HG03354 (cell line): ENCODE results near the gene KRT74.

Experiments
- ATAC-seq: cut with Tn5 transposase; IDR thresholded peaks from one replicate; pipeline ENCODE4 v1.9.1; 2021; ENCODE audit warnings: mild to moderate bottlenecking; ENCODE audit not compliant: unreplicated experiment, poor library complexity, severe bottlenecking

Gene KRT74

DNA sequence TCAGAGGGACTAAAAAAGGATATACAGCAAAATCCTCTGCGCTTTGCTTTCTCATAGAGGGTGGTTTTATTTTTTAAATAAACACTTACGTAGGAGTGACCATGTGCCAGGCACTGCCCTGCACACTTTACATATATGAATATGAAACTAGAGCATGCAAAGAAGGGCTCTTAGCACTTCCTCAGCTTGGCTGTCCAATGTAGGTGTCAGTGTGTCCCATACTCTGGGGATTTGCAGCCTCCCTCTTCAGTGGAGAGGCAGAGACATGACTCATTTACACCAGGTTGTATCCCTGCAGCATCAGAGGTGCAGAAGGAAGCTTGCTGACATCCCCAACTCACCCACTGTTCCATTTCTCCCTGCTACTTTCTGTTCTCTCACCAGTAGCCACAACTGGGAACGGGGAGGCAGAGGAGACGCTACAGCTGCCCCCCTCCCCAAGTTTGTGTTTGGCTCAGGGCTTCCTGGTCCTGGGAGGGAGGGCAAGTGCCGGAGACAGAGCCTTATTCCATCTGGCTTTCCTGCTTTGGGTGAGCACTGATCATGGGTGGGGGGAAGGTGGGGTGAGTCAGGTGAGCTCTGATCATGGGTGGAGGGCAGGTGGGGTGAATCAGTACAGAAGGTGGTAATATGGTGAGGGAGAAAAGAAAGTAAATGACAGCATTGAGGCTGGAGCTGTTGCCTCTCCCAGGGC, 48.6 kb downstream of the KRT74 start:
- ATAC-seq: no peak

DNA sequence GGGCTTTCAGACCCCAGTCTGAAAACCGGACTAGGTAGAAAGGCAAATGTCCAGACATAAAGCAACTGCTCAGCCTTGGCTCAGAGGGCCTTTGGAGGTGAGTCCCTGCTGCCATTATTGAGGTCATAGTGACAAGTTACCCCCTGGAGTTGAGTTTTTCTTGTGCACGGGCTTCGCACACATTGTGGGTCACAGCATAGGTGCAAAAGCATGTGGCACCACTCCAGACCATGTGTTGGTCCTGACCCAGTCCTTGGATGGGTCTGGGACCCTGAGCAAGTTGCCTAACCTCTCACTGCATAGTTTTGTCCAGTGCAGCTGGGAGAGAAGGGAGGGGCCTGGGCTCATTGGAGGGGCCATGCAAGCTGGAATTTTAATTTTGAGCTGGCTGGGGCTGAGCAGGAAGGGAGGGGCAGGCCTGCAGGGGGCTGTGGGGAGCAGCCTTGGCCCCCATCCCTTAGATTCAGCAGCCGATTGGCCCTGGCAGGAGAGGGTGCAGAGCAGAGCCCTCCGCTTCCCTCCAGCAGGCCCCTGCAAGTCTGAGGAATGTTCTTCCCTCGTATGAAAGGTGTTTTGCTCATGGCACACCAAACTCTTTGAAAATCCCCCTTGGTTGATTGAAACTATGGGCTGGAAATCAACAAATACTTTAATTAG, 49.3 kb downstream of the KRT74 start:
- no peak for ATAC-seq

DNA sequence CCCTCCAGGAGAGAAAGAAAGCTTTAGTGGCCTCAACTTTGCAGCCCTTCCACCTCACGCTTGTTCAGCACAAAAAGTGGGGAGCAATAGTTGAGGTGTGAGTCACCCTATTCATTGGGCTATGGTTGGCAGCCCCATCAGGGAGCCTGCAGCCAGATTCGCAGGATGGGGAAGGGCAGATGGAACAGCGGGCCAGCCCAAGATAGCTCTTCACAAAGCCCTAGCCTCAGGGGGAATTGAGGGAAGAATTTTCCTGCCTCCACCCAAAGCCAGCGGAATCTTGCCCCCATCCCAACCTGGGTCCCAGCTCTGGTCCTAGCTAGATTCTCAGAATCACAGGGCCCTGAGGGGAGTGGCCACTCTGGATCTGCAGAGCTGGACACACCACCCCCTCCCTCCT, 49.8 kb downstream of the KRT74 start:
- no peak for ATAC-seq

DNA sequence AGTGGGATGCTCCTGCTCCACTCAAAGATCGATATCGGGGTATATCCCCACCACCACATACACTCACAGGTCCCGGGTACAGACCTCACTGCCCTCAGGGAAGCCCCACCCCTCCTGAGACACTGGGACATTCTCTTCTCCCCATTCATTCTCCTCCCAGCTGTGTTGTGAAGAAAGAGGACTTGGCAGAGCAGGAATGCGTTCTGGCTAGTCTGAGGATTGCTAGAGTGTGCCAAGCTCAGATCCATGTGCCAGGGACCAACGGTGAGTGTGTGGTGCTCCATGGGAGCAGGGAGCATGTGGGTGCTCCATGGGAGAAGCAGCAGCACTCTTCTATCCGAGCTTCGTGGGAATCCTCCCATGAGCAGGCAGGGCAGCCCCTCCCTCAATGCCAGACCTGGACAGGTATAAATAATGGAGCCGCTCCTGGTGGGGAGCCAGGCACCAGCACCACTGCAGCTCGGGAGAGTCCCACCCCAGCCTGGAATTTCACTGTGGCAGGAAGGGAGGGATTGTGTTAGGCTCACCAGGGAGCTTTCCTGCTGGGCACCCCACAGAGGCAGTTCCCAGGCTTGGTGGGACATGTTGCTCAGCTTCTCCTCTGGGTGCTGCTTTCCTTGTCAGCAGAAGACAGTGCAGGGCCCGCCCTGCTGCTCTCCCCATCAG, 51.2 kb downstream of the KRT74 start:
- no peak for ATAC-seq

DNA sequence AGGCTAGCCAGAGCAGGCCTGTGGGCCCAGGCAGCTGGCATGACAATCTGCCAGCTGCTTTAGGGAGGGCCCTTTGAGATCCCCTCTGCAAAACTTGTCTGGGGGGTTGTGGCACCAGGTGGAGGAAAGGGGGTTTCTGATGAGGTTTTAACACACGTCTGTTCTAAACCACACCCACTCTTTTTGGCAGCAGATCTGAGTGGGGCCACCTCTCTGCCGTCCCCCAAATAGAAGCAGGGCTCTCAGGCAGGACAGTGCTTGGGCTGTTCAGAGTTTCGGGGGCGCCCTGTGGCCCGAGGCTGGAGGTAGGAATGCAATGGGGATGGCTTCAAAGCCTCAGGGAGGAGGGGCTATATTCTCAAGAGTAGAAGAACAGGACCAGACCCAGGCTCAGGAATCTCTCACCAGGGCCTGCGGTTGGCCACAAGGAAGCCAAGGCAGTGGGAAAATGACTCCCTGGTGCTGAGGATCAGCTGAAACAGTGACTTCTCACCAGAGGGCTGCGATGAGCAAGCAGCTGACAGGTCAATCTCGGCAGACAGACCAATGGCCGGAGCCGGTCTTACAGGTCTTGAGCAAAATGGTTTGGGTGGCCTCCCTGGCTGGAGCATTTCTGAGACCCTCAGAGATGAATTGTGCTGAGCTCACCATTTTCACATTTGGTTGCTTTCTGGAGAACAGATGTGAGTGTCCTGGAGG, 51.9 kb downstream of the KRT74 start:
- no peak for ATAC-seq

DNA sequence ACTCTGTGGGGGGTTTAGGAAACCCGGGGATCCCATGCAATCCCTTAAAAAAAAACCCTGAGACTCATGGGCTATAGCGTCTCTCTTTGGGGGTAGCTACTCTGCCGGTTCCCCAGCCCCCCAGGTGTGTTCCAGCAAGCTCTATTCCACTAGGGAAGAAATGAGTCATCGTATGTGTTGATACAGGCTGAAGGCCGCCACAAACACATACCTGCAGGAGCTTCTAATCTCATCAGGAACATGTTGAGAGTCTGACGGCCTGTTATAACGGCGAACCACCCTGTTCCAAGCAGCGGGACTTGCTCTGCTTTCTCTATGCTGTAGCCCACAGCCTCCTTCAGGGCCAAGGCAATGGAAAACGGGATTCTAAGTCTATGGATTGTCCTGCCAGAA, 52.5 kb downstream of the KRT74 start:
- no peak for ATAC-seq

DNA sequence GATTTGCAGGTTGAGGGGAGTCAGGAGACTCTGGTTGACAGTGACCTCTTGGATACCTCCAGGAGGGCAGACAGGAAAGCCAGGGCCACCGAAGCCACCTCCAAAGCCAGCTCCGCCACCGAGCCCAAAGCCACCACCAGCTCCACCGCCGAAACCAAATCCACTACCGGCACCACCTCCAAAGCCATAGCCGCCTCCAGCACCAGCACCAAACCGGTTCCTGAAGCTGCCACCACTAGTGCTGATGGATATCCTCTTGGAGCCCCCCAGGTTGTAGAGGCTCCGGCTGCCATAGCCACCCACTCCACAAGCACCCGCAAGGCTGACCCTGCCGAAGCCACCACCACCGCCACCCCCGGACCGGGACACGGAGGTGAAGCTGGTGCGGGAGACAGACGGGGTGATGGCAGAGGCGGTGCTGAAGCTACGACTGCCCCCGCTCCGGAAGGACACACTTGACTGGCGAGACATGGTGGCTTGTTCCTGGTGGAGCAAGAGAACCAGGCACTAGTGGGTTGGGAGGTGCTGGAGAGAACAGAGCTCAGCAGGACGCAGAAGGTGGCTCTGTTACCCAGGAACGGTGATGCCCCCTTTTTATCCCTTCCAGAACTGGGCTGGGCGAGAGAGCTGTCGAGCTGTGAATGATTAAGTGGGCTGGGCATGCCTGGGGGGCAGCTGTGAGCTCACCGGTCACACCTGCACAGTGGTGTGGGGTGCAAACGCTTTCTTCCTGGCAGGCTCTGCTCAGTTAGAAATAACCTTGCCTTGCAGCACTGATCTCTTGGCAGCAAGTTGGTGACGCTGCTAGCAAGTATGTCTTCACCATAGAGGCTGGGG, 53.6 kb downstream of the KRT74 start, which contains the start of gene KRT5:
TSS of gene KRT5 (minus strand) at position 569 of the 837 bp plus-strand sequence. CDS start at position 471, 98 bp downstream.
- no peak for ATAC-seq

DNA sequence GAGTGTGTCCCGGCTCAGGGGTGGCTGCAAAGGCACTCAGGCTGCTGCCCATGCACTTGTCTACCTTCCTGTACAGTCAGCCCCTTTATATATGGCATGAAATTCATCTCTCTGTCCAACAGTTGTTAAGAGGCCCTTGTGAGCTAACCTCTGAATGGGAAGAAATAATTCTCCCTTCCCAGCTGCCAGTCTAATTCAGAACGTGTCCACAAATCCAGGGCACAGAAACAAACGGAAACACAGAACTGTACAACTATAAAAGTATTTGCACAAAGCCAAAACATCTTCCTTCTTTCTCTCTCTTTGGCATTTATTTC, 54.3 kb downstream of the KRT74 start:
- ATAC-seq: no peak

DNA sequence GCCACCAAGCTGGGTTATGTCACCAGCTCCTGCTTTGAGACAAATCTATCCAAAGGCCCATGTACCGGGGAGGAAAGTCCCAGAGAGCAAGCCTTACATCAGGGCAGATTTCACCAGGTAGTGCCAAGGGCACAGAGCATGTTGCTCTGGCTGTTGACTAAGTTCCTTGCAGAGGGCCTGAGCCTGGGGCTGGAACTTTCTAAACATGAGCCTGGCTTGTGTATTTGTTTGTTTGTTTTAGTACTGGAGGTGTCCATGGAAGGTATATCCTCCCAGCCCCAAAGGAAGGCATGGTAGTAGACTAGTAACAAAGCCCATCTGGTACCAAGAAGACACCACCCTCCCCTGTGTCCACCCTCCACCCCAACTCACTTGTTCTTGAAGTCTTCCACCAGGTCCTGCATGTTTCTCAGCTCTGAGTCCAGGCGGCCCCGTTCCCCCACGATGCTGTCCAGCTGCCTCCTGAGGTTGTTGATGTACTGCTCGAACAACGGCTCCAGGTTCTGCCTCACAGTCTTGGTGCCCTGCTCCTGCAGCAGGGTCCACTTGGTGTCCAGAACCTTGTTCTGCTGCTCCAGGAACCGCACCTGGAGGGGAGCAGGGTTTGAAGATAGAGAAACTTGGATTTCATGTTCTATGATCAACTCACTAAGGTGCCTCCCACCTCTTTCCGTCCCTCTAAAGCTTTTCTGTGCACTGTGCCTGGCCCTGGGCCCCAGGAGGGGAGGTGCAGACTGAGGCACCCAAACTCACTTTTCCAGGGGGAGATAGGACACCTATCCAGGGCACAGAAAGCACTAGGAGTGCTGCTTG, 54.9 kb downstream of the KRT74 start:
- ATAC-seq: no peak

DNA sequence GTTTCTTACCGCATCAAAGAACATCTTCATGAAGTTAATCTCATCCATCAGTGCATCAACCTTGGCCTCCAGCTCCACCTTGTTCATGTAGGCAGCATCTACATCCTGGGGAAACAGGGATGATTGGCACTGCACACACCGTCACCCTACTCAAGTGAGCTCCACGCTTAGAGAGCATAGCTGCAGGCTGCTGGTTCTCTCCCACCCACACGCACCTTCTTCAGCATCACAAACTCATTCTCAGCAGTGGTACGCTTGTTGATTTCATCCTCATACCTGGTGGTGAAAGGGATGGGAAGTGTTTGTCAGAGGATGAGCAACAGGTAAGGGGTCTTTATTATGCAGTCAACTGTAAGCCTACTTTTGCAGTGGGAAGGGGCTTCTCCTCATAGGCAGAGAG, 55.8 kb downstream of the KRT74 start:
- ATAC-seq: no peak

DNA sequence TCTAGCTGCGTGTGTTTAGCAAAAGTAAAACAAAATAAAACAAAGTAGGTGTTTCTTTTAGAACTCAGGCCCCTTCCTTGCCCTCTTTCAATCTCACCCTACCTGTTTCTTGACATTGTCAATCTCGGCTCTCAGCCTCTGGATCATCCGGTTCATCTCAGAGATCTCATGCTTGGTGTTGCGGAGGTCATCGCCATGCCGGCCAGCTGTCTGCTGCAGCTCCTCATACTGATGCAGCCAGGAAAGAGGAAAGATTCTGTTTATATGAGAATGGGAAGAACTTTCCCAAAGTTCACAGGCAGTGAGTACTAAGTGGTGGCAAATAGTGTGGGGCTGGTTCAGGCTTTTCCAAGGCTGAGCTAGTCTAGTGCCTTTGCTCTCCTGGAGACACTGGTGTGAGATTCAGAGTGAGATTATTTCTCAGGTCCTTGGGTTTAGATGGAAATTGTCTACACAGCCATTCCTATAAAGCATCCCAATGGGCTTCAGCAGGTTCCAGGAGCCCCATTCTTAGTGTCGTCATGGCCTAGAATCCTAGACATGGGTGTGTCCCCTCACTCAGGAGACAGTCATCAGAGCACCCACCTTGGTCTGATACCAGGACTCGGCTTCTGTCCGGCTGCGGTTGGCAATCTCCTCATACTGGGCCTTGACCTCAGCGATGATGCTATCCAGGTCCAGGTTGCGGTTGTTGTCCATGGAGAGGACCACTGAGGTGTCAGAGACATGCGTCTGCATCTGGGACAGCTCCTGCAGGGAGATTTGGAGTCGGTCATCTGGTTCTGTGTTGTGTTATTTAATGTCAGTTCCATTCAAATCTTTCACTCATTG, 56.4 kb downstream of the KRT74 start:
- no peak for ATAC-seq

DNA sequence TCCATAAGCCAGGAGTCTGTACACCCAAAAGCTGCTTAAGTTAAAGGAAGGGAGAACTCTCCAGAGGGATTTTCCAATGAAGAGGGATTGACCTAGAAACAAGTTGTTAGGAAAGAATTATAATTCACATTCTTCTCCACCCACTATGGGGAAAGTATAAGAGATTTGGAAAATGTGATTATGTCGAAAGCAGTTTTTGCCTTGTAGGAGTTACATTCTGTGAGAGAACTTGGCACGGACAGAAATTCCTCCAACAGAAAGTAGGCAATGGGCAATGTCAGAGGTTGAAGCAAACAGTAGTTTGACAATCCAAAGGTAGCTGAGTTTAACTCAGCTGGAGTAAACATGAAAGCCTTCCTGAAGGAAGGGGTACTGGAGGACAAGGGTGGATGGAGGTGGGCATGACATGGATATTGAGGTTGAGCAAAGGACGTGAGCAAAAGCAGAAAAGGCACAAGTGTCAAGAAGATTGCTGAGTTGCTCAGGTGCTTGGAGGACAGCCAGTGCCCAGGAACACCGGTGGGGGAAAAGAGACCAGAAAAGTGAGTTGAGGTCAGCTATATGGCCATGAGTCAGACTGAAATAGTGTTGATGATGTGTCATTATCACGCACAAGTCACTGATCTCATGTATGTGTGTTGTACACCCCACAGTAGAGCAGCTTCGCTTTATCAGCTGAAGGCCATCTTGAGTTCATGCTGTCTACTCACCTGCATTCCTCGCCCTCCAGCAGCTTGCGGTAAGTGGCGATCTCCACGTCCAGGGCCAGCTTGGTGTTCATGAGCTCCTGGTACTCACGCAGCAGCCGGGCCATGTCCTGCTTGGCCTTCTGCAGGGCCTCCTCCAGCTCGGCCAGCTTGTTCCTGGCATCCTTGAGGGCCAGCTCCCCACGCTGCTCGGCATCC, 57.5 kb downstream of the KRT74 start:
- ATAC-seq: no peak
